Rectal smooth muscle tissue (tissue), 1 donor: Measurements from ENCODE around the gene EPHA4.

Experiments
- H3K27ac ChIP-seq: one replicate; pipeline ENCODE4 v1.7.0; 2013; ENCODE audit warnings: low read depth, low read length, inconsistent platforms
- H3K27me3 ChIP-seq: one replicate; pipeline ENCODE4 v1.7.0; 2013; ENCODE audit warnings: low read length; ENCODE audit not compliant: control insufficient read depth, insufficient read depth
- H3K36me3 ChIP-seq: one replicate; pipeline ENCODE4 v1.7.0; 2013; ENCODE audit warnings: low read length; ENCODE audit not compliant: control insufficient read depth, insufficient read depth
- H3K4me1 ChIP-seq: one replicate; pipeline ENCODE4 v1.7.0; 2013; ENCODE audit warnings: low read length; ENCODE audit not compliant: control insufficient read depth, insufficient read depth
- H3K4me3 ChIP-seq: one replicate; pipeline ENCODE4 v1.7.0; 2013; ENCODE audit warnings: low read length
- H3K9ac ChIP-seq: one replicate; pipeline ENCODE4 v1.7.0; 2013; ENCODE audit warnings: low read length

The EPHA4 gene

DNA sequence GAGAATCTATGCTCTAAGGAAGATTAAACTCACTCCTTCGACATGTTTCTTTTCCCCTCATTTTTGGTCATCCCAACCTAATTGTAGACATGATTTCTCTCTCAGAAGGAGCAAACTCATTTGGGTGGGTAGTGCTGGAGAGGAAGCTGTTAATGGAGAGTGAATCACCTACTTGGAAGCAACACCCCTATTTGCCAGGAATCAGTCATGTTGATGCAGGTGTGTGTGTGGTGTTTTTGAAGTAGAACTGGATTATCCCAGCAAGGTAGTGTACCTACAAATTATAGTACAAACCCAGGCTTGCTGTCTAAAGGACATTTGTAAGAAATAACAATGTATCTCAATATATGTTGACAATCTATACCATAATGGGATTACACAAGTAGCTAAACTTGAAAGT lies 186.4 kb downstream of the EPHA4 start:
- peaks cover 11% of the 10 kb centered on the region for H3K4me1 ChIP-seq

DNA sequence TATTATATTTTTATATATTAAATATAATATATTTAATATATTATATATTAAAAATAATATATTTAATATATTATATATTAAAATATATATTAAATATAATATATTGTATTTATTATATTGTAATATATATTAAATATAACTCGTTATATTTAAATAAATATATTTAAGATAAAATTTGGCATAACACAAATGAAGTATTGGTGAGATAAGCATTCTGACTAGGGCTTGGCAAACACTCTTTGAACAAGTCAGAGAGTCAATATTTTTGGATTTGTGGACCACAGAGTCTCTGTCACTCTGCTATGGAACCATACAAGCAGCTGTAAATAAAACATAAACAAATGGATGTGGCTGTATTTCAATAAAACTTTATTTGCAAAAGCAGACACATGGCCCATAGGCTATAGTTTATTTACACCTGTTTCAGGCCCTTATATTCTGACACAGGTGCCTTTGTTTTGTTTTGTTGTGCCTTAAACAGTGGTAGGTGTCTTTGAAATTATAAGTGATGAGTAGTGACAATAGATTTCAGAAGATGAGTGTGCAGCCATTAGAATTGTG lies 190.1 kb downstream of the EPHA4 start:
- no peak overlapping the region for H3K4me3 ChIP-seq
- H3K27me3 ChIP-seq: no peaks in the 10 kb centered on the region
- no peak overlapping the region for H3K27ac ChIP-seq
- H3K9ac ChIP-seq: no peak overlapping the region
- H3K4me1 ChIP-seq: no peaks in the 10 kb centered on the region
- H3K36me3 ChIP-seq: no peaks in the 10 kb centered on the region

More for the DNA sequence above, 186.4 kb downstream of the EPHA4 start:
- no peak overlapping the region for H3K27ac ChIP-seq
- no peak overlapping the region for H3K4me3 ChIP-seq
- no peak overlapping the region for H3K9ac ChIP-seq
- H3K27me3 ChIP-seq: no peaks in the 10 kb centered on the region
- H3K36me3 ChIP-seq: no peaks in the 10 kb centered on the region

DNA sequence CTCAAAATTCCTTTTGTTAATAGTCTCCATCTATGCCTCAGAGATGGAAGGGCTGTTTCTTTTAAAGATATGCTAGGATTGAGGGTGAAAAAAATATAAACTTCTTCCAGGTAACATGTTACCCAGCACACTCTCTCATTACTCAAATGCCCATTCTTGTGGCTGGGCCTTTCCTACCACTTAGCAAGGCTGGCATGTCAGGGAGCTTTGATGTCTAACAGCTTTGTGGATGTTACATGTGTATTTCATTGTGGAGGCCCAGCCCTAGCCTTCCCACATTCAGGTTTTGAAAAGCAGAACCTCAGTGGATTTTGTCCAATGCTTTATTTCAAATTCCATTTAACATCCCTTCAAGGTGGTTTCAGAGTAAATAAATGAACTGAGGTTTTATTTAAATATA lies 191.4 kb downstream of the EPHA4 start:
- Histone ChIP-seq H3K27me3 (no peaks in the 10 kb centered on the region), H3K36me3 (no peaks in the 10 kb centered on the region), H3K4me1 (no peaks in the 10 kb centered on the region), H3K9ac (no peak overlapping the region), H3K27ac (no peak overlapping the region), H3K4me3 (no peak overlapping the region)

DNA sequence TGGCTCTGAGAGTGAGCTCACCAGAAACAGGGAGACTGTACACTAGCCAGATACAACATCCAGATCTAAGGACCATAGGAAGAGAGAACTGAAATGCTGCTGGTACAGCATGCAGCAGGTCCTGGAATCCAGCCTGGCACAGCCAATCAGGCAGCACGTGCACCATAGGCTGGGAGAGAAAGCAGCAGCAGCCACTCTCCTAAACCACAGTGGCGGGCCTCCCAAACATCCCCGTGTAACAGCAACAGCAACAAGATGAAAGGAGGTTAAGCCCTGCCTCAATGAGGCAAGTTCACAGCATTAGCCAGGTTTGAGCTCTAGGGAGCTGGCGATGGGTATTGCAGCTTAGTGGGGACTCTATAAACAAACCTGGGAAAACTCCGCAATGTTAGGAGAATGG lies 192.0 kb downstream of the EPHA4 start:
- Histone ChIP-seq H3K36me3 (no peaks in the 10 kb centered on the region), H3K9ac (no peak overlapping the region), H3K4me3 (no peak overlapping the region), H3K27ac (no peak overlapping the region), H3K27me3 (no peaks in the 10 kb centered on the region), H3K4me1 (no peaks in the 10 kb centered on the region)

DNA sequence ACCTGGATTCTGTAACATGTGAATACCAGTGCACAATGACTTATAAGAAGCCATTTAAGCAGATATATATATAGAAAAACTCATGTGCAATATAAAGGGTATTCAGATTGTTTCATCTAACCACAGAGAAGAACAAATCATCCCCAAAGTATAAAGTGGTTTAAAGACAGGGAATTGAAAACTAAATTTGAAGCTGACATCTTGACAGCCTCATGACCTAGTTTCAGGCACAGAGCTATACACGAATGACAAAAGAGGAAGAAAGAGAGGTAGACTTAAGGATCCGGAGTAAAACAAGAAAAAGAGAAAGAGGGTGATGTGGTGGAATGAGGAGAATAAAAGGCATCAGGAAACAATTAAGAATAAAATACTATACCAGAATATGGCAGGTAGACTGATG lies 194.5 kb downstream of the EPHA4 start:
- Histone ChIP-seq H3K4me1 (no peaks in the 10 kb centered on the region), H3K4me3 (no peak overlapping the region), H3K27ac (no peak overlapping the region), H3K27me3 (no peaks in the 10 kb centered on the region), H3K36me3 (no peaks in the 10 kb centered on the region), H3K9ac (no peak overlapping the region)

DNA sequence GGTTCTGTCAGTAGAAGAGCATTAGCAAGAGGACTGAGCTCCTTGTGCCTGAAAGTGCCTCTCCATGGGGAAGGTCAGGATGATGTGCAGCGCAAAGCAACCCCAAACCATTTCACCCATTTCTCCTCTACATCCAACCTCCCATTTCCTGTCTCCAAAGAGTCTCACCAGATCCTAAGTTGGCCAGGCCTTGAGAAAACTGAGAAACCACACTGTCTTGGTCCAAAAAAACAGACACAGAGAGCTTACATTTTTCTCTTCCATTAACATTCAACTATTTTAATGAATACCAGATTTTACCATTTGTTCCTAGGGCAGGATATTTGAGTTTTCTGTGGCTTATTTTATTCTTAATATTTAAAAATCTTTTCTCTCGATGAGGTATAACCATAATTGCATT lies 195.0 kb downstream of the EPHA4 start:
- no peaks in the 10 kb centered on the region for H3K36me3 ChIP-seq
- no peaks in the 10 kb centered on the region for H3K27me3 ChIP-seq
- H3K27ac ChIP-seq: no peak overlapping the region
- no peak overlapping the region for H3K9ac ChIP-seq
- H3K4me1 ChIP-seq: no peaks in the 10 kb centered on the region
- no peak overlapping the region for H3K4me3 ChIP-seq

DNA sequence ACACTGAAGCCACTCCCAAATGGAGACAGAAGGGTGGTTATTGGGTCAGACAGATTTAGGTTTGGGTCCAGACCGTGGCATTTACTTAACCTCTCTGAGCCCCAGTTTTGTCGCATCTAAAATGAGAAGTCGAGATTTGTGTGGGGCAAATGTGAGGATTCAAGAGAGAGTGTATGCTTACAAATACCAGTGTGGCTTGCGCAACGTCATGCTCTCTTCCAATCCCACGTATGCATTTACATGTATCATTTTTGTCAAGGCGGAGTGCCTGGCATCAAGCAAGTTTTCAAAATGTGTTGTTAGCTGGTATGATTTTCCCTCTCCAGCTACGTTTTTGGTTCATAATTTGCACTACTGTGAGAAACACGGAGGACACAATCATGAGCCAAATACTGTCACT lies 197.9 kb downstream of the EPHA4 start:
- Histone ChIP-seq H3K9ac (no peak overlapping the region), H3K27me3 (no peaks in the 10 kb centered on the region), H3K27ac (no peak overlapping the region), H3K4me1 (no peaks in the 10 kb centered on the region), H3K4me3 (no peak overlapping the region), H3K36me3 (no peaks in the 10 kb centered on the region)

DNA sequence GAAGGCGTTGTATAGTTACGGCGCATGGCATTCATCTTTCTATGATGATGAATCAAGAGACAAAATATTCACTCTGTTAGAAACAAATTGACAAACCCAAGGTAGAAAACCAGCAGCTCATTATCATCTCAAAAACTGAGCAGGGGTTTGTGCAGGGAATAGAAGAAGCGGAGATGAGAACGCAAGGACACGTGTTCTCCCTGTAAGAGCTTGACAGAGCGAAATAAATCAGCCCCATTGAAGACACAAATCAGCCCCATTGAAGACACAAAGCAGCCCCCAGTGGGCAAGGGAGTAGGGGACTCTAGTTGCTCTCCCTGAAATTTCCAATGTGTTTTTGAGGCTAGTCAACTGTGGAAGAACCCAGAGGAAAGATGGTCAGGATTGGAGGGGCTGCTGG lies 199.2 kb downstream of the EPHA4 start:
- Histone ChIP-seq H3K36me3 (no peaks in the 10 kb centered on the region), H3K4me1 (no peaks in the 10 kb centered on the region), H3K27ac (no peak overlapping the region), H3K9ac (no peak overlapping the region), H3K27me3 (no peaks in the 10 kb centered on the region), H3K4me3 (no peak overlapping the region)

DNA sequence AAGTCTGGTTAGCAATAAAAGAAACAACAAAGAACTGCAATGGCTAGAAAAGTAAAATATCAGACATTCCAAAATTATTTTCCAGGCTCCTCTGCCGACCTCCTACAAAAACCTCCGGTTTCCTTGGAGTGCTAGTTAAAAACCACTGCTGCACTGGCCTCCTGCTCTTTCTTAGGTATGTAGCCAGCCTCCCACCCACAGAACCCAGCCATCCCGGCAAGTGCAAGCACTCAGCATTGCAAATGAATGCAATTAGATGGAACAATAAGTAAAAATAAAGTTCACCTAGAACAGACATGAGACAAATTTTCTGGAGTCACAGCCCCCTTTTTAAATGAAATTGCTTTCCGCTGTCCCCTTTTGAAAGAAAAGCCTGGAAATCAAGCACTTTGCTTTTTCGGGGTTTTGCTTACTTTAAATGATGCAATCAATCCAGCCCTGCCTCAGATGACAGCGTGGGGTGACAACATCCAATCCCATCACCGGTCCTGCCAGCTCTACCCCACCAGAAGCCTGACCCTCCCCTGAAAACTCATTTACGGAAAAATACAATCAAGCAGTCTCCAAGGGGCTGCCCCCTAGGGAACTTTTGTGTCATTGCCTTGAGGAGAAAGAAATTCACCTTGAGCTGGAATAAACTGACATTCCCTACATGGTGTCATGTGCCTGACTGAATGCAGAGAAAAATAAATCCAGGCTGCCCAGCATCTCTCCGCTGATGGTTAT lies 199.8 kb downstream of the EPHA4 start:
- Histone ChIP-seq H3K27me3 (no peaks in the 10 kb centered on the region), H3K36me3 (no peaks in the 10 kb centered on the region), H3K9ac (no peak overlapping the region), H3K27ac (no peak overlapping the region), H3K4me3 (no peak overlapping the region), H3K4me1 (no peaks in the 10 kb centered on the region)

DNA sequence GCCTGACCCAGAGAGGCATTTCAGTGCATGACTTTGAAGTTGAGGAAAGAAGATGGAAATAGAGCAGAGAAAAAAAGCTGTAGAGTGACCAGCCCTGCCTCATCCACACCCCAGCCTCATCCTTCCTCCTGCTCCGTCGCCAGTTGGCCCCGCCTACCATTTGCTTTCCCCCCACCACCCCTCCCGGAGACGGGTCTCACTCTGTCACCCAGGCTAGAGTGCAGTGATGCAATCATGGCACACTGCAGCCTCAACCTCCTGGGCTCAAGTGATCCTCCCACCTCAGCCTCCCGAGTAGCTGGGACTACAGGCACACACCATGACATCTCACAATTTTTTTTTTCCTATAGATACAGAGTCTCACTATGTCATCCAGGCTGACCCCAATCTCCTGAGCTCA lies 200.8 kb downstream of the EPHA4 start:
- Histone ChIP-seq H3K27ac (no peak overlapping the region), H3K36me3 (no peaks in the 10 kb centered on the region), H3K4me3 (no peak overlapping the region), H3K9ac (no peak overlapping the region), H3K4me1 (no peaks in the 10 kb centered on the region), H3K27me3 (no peaks in the 10 kb centered on the region)

DNA sequence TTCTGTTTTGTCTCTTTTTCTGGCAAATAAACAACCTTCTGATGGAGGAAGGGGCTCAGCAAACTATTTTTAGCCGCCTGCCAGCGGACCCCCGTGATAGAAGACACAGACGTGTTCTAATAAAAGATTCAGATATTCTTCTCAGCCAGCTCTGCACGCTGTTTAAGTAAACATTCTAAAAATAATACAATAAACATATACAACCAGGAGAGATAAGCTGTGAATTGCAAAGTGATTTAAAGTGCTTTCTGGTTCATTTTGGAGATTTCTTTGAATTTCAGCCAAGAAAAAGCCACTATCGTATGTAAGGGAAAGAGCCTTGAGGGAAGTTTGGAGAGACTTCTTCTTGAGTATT lies 201.3 kb downstream of the EPHA4 start:
- no peaks in the 10 kb centered on the region for H3K27me3 ChIP-seq
- no peak overlapping the region for H3K27ac ChIP-seq
- no peaks in the 10 kb centered on the region for H3K36me3 ChIP-seq
- no peaks in the 10 kb centered on the region for H3K4me1 ChIP-seq
- no peak overlapping the region for H3K4me3 ChIP-seq
- H3K9ac ChIP-seq: no peak overlapping the region

DNA sequence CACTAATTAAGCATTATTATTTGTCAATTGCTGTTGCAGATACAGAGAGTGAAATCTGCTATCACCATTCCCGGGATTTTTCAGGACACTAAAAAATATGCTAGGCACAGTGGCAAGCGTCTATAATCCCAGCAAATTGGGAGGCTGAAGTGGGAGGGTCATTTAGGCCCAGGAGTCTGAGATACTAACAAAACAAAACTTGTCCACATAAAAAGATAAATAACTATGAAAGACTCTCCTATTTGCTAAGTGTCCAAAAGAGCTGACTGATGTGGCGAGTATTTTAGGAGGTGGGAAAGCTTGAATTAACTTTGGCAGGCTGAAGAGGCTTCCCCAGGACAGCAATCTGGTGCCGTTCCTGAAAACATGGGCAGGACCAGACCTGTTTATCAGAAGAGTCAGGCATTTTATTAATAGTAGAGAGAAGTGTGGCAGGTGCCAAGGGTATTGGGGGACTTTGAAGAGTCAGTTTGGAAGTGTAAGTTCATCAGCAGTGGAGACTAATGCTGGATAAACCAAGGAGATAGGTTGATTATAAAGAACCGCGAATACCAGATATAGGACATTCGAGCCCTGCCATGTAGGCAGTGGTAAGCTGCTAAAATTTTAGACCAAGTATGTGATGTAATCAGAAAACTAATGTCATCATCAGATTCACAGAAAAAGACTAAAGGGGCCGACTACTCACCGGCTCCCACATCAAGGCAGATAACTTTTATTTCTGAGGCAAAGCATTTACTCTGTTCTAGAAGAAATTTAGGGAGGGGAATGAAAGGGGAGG lies 201.8 kb downstream of the EPHA4 start:
- no peak overlapping the region for H3K27ac ChIP-seq
- H3K4me1 ChIP-seq: no peaks in the 10 kb centered on the region
- no peaks in the 10 kb centered on the region for H3K36me3 ChIP-seq
- no peak overlapping the region for H3K4me3 ChIP-seq
- no peak overlapping the region for H3K9ac ChIP-seq
- no peaks in the 10 kb centered on the region for H3K27me3 ChIP-seq
